Adrenal gland (tissue), 5 donors: ENCODE results near the gene NINJ1.

ENCODE experiments used
- CTCF ChIP-seq, 6 experiments: fragments of 450-650 bp in 4 of 6; fragments of 200-600 bp in 2 of 6; sonication (generic) in 1 of 6; IDR thresholded peaks; 1 replicate in 5 of 6; 2 replicates in 1 of 6; pipeline versions ENCODE4 v1.5.1 to v1.8.0; 2016 to 2021; ENCODE audit warnings: antibody characterized with exemption in 6 of 6, mild to moderate bottlenecking in 2 of 6, moderate library complexity in 1 of 6
- POLR2A ChIP-seq, 2 donors: fragments of 450-650 bp; IDR thresholded peaks; one replicate each; pipeline ENCODE4 v1.6.1; 2017; ENCODE audit warnings: antibody characterized with exemption in 2 of 2, mild to moderate bottlenecking in 2 of 2, moderate library complexity in 1 of 2
- donor health status: DM: no; HTN: no; CAD: no.

GRCh38 chr9:93089481-93089991 is 44.5 kb downstream of the NINJ1 start:
- no peak for TF ChIP-seq CTCF (IDR thresholded peaks at IDR 0.05)
- no peak for TF ChIP-seq POLR2A (IDR thresholded peaks at IDR 0.05)
